Measurements from ENCODE around the gene SP1.

GRCh38 chr12:53453953-53454640 lies 74.1 kb downstream of the SP1 start:
- TF ChIP-seq YY1 (IDR thresholded peaks at IDR 0.05; ENCODE audit: insufficient read depth, insufficient read length): no peak
- TF ChIP-seq ZNF274 (IDR thresholded peaks at IDR 0.05; ENCODE audit: low read depth, low read length): no peak

Measured in NT2/D1 (cell line).